Activated CD8-positive, alpha-beta memory T cell treated with anti-CD3 and anti-CD28 coated beads, Interleukin-2, amount 10 ng/mL, durations not matched to agents 7 days and 5 days (primary cell): ENCODE results near the gene ADGRE3. TPM values are rescaled to one million over a fixed set of nuclear protein-coding genes. Genes with fewer than 3 reads are reported as not detected.

Experiments used
- ATAC-seq: fragments of 150-1000 bp; cut with Tn5 transposase; one replicate; pipeline ENCODE4 v1.10.0; 2021; ENCODE audit warnings: moderate library complexity
- CTCF ChIA-PET: fragments of 350-600 bp; sonication (Branson Sonifier 250); formaldehyde crosslinking; loops from one replicate; lab custom pipeline; 2021; ENCODE audit warnings: antibody characterized with exemption; lab: Charles Lee
- DNase-seq: peaks from one replicate; pipeline ENCODE4 v3.0.0-alpha.2; 2020
- H3K27ac Mint-ChIP-seq: one replicate; pipeline ENCODE4 v1.8.0; 2021; ENCODE audit warnings: mild to moderate bottlenecking, mixed read lengths
- H3K27me3 Mint-ChIP-seq: one replicate; pipeline ENCODE4 v1.8.0; 2021; ENCODE audit warnings: mixed read lengths
- H3K36me3 Mint-ChIP-seq: one replicate; pipeline ENCODE4 v1.8.0; 2021; ENCODE audit warnings: mild to moderate bottlenecking, mixed read lengths
- H3K4me1 Mint-ChIP-seq: one replicate; pipeline ENCODE4 v1.8.0; 2021; ENCODE audit warnings: mixed read lengths
- H3K4me3 Mint-ChIP-seq: one replicate; pipeline ENCODE4 v1.8.0; 2021; ENCODE audit warnings: mild to moderate bottlenecking, moderate library complexity, mixed read lengths
- H3K9me3 Mint-ChIP-seq: one replicate; pipeline ENCODE4 v1.8.0; 2022; ENCODE audit warnings: low read depth, mixed read lengths
- total RNA-seq, 2 experiments: library from RNA; stranded (reverse); gene quantifications; one replicate each; pipeline ENCODE4 v1.2.3, GENCODE V29; 2021

Gene ADGRE3, protein sequence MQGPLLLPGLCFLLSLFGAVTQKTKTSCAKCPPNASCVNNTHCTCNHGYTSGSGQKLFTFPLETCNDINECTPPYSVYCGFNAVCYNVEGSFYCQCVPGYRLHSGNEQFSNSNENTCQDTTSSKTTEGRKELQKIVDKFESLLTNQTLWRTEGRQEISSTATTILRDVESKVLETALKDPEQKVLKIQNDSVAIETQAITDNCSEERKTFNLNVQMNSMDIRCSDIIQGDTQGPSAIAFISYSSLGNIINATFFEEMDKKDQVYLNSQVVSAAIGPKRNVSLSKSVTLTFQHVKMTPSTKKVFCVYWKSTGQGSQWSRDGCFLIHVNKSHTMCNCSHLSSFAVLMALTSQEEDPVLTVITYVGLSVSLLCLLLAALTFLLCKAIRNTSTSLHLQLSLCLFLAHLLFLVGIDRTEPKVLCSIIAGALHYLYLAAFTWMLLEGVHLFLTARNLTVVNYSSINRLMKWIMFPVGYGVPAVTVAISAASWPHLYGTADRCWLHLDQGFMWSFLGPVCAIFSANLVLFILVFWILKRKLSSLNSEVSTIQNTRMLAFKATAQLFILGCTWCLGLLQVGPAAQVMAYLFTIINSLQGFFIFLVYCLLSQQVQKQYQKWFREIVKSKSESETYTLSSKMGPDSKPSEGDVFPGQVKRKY
- total RNA-seq: not detected

- ATAC-seq (no peak), DNase-seq (no peak)
- no peaks in the 10 kb centered on the region for H3K36me3 Mint-ChIP-seq
- peaks cover 20% of the 10 kb centered on the region for H3K27me3 Mint-ChIP-seq
- no peaks in the 10 kb centered on the region for H3K4me1 Mint-ChIP-seq
- CTCF ChIA-PET: interaction anchor here (0.8 kb wide), 1 partner anchor 11 kb away, joined by 3 read pairs; no protein-coding TSS in a partner anchor
- H3K27ac Mint-ChIP-seq: no peak within 1 kb of the TSS
- H3K4me3 Mint-ChIP-seq: no peak within 1 kb of the TSS
- peaks cover 3% of the 10 kb centered on the region for H3K9me3 Mint-ChIP-seq
These were observed at the start of gene ADGRE3 for GRCh38 chr19:14674764-14675163. ADGRE3 (minus strand) TSS chr19:14674844; CDS start chr19:14674770, 74 bp downstream.

DNA sequence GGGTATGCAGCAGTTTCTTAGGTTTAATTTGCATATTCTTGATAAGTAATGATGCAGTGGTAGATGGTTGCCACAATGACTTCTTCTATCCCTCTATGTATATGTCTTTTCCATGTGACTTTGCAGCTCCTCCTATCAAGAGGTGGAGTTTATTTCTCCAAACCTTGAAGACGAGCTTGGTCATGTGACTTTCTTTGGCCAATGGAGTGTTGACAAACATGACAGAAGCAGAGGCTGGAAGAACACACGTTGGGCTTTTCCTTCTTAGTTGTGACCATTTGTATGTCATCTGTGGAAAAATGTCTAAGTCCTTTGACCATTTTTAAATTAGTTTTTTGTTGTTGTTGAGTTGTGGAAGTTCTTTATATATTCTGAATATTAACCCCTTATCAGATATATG, 47.5 kb upstream of the ADGRE3 start:
- Mint-ChIP-seq H3K27ac (no peak overlapping the region), H3K27me3 (no peaks in the 10 kb centered on the region), H3K36me3 (peaks cover 34% of the 10 kb centered on the region), H3K9me3 (peaks cover 43% of the 10 kb centered on the region), H3K4me3 (no peak overlapping the region), H3K4me1 (no peaks in the 10 kb centered on the region)
- ATAC-seq: no peak
- DNase-seq: no peak
- CTCF ChIA-PET: no interaction called here

DNA sequence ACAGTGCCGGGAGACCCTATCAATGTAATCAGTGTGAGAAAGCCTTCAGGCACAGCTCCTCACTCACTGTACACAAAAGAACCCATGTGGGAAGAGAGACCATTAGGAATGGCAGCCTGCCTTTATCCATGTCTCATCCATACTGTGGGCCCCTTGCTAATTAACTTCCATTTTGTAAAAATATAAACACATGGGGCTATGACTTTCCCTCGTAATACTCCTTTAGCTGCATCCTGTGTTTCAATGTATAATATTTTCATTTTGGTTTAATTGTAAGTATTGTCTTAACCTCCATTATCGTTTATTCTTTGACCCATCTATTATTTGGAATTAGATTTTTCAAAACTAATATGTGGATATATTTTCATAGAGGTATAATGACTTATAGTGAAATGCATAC, 44.5 kb upstream of the ADGRE3 start:
- peaks cover 60% of the 10 kb centered on the region for H3K36me3 Mint-ChIP-seq
- DNase-seq: no peak
- ATAC-seq: no peak
- CTCF ChIA-PET: no interaction called here
- no peaks in the 10 kb centered on the region for H3K27me3 Mint-ChIP-seq
- H3K4me3 Mint-ChIP-seq: no peak overlapping the region
- H3K27ac Mint-ChIP-seq: no peak overlapping the region
- peaks cover 42% of the 10 kb centered on the region for H3K9me3 Mint-ChIP-seq
- H3K4me1 Mint-ChIP-seq: no peaks in the 10 kb centered on the region

GRCh38 chr19:14718522-14719116, 44.0 kb upstream of the ADGRE3 start:
- CTCF ChIA-PET: no interaction called here
- Mint-ChIP-seq H3K9me3 (peaks cover 44% of the 10 kb centered on the region), H3K27ac (no peak overlapping the region), H3K4me1 (no peaks in the 10 kb centered on the region), H3K36me3 (peaks cover 64% of the 10 kb centered on the region), H3K27me3 (no peaks in the 10 kb centered on the region), H3K4me3 (no peak overlapping the region)
- ATAC-seq (no peak), DNase-seq (no peak)

- Mint-ChIP-seq H3K36me3 (peaks cover 72% of the 10 kb centered on the region), H3K27me3 (no peaks in the 10 kb centered on the region), H3K4me3 (no peak overlapping the region), H3K4me1 (no peaks in the 10 kb centered on the region), H3K27ac (no peak overlapping the region), H3K9me3 (peaks cover 53% of the 10 kb centered on the region)
- ATAC-seq (no peak), DNase-seq (no peak)
- CTCF ChIA-PET: no interaction called here
These were observed 41.2 kb upstream of the ADGRE3 start for GRCh38 chr19:14715841-14716240.

GRCh38 chr19:14704450-14704849, 29.8 kb upstream of the ADGRE3 start:
- CTCF ChIA-PET: no interaction called here
- Mint-ChIP-seq H3K27ac (no peak overlapping the region), H3K4me1 (no peaks in the 10 kb centered on the region), H3K36me3 (peaks cover 60% of the 10 kb centered on the region), H3K4me3 (no peak overlapping the region), H3K27me3 (no peaks in the 10 kb centered on the region), H3K9me3 (peaks cover 5% of the 10 kb centered on the region)
- ATAC-seq: no peak
- DNase-seq: no peak

DNA sequence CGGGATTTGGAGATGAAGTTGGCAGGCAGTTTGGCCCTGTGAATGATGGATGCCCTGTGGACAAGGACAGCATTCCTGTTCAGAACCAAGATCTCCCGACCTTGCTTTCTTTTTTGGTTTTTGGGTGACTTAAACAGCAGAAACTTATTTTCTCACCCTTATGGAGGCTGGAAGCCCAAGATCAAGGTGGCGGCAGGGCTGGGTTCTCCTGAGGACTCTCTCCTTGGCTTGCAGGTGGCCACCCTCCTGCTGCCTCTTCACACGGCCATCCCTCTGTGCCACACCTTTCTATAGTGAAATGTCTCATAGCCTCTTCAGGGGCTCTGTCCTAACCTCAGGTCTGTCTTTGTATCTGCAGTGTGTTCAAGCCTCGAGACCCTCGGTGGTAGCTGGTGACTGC, 29.2 kb upstream of the ADGRE3 start:
- CTCF ChIA-PET: no interaction called here
- ATAC-seq: no peak
- DNase-seq: no peak
- Mint-ChIP-seq H3K27ac (no peak overlapping the region), H3K36me3 (peaks cover 59% of the 10 kb centered on the region), H3K27me3 (no peaks in the 10 kb centered on the region), H3K9me3 (peaks cover 5% of the 10 kb centered on the region), H3K4me3 (no peak overlapping the region), H3K4me1 (no peaks in the 10 kb centered on the region)

DNA sequence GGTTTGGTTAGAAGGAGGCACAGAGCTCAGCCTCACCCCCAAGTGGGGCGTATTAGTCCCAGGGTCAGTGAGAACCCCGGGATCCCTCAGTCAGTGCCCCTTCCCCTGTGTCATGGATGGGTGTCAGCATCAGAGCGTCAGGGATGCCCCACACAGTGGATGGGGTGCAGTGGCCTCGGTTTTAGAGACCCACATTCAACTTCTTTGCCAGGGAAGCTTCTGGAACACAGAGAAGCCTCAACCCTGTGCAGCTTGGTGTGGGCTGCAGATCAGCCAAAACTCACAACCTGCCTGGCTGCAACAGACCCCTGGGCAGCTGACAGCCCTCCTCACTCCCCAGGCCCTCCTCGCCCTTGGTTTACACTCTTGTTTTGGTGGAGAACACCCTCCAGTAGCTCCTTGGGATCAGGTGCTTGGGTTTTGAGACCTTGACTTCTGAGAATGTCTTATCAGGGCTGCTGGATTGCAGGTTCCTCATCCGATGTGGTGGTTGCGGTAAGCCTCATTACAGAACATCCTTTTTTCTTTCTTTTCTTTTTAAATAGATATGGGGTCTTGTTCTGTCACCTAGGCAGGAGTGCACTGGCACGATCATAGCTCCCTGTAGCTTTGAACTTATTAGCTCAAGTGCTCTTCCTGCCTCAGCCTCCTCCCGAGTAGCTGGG, 26.2 kb upstream of the ADGRE3 start:
- DNase-seq (no peak), ATAC-seq (no peak)
- CTCF ChIA-PET: no interaction called here
- no peak overlapping the region for H3K4me3 Mint-ChIP-seq
- no peaks in the 10 kb centered on the region for H3K27me3 Mint-ChIP-seq
- no peak overlapping the region for H3K27ac Mint-ChIP-seq
- peaks cover 48% of the 10 kb centered on the region for H3K36me3 Mint-ChIP-seq
- H3K4me1 Mint-ChIP-seq: no peaks in the 10 kb centered on the region
- H3K9me3 Mint-ChIP-seq: peaks cover 3% of the 10 kb centered on the region

DNA sequence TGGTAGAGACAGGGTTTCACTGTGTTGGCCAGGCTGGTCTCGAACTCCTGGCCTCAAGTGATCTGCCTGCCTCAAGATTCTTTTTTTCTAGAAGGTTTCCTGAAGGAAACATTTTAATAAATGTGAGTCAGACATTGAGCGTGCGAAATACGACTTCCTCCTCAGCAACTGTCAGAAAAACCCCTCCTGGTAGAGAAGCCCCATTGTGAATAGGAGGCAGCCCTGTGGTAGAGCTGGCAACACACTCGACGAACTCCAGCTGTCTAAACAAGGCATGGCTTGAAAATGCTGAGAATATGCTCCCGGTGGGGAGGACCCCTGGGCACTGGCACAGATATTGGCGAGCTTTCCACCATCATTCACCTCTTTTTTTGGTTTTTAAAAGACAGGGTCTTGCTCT, 25.0 kb upstream of the ADGRE3 start:
- no peaks in the 10 kb centered on the region for H3K27me3 Mint-ChIP-seq
- H3K27ac Mint-ChIP-seq: no peak overlapping the region
- H3K4me3 Mint-ChIP-seq: no peak overlapping the region
- H3K36me3 Mint-ChIP-seq: peaks cover 48% of the 10 kb centered on the region
- H3K9me3 Mint-ChIP-seq: peaks cover 3% of the 10 kb centered on the region
- ATAC-seq (no peak), DNase-seq (no peak)
- H3K4me1 Mint-ChIP-seq: no peaks in the 10 kb centered on the region
- CTCF ChIA-PET: no interaction called here

DNA sequence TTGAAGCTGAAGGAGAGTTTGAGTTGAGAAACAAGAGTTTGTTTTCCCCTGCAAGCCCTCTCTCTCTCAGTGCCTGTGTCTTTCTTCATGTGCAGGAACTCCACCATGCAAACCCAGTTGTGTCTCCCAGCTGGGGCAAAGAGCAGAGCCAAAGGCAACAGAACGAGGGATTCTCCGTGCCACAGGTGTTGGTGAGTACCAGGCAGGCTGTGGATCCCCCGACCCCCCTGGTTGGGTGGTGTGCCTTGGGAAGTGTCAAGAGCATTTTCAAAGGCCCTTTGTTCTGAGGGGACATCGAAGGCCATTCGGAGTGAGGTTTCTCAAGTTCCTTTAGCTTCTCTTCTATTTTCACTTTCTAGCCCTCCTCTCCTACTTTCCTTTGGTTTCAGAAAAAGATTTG, 20.8 kb upstream of the ADGRE3 start:
- no peak for DNase-seq
- CTCF ChIA-PET: interaction anchor here (1.5 kb wide), 1 partner anchor 11 kb away, joined by 5 read pairs; no protein-coding TSS in a partner anchor
- Mint-ChIP-seq H3K9me3 (no peaks in the 10 kb centered on the region), H3K4me3 (no peak overlapping the region), H3K27ac (no peak overlapping the region), H3K36me3 (peaks cover 22% of the 10 kb centered on the region), H3K4me1 (peaks cover 7% of the 10 kb centered on the region), H3K27me3 (no peaks in the 10 kb centered on the region)
- ATAC-seq: no peak

DNA sequence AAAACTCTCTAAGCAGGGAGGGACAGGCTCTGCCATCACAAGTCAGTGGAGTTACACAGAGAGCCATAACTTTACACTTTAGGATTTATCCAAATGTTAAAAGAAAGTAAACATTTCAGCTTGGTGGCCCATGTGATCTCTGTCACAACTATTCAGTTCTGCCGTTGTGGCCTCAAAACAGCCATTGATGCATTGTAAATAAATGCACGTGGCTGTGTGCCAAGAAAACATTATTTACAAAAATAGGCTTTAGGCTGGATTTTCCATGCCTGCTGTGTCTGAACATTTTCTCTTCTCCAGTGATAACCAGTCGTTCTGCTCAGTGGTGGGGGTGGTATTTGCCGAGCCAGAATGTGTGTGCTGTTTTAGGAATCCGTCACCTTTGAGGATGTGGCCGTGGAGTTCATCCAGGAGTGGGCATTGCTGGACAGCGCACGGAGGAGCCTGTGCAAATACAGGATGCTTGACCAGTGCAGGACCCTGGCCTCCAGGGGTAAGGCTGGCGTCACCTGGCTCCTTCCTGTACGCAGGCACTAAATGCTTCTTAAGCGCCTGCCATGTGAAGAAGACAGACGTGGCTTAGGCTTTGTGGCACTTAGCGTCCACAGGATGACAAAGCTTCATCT, 20.1 kb upstream of the ADGRE3 start:
- DNase-seq (no peak), ATAC-seq (no peak)
- H3K4me3 Mint-ChIP-seq: no peak overlapping the region
- no peak overlapping the region for H3K27ac Mint-ChIP-seq
- peaks cover 18% of the 10 kb centered on the region for H3K36me3 Mint-ChIP-seq
- no peaks in the 10 kb centered on the region for H3K9me3 Mint-ChIP-seq
- CTCF ChIA-PET: no interaction called here
- peaks cover 10% of the 10 kb centered on the region for H3K4me1 Mint-ChIP-seq
- no peaks in the 10 kb centered on the region for H3K27me3 Mint-ChIP-seq

- Mint-ChIP-seq H3K9me3 (no peaks in the 10 kb centered on the region), H3K4me3 (peak within 1 kb of the TSS; percentile 87), H3K27me3 (no peaks in the 10 kb centered on the region), H3K4me1 (peaks cover 12% of the 10 kb centered on the region), H3K27ac (peak within 1 kb of the TSS; percentile 100), H3K36me3 (no peaks in the 10 kb centered on the region)
- CTCF ChIA-PET: interaction anchor here (0.6 to 8.6 kb wide), 6 partner anchors 11 to 1493 kb away, joined by 3 to 226 read pairs (median 3); partner anchors contain the start of genes ASF1B and NDUFB7
- peak; percentile 100 for DNase-seq
- peak; percentile 95 for ATAC-seq
These were observed 15.2 kb upstream of the ADGRE3 start, which contains the start of gene ZNF333 for GRCh38 chr19:14689598-14690503. ZNF333 (plus strand) TSS chr19:14690048; CDS start chr19:14693492, 3,444 bp downstream.
